SHP77 treated with DMSO at 0.1 percent for 48 hours (cell line): ENCODE data around the gene HTRA1.

ENCODE experiments used
- DNase-seq: peaks from one replicate; lab custom pipeline; 2025; lab: John Stamatoyannopoulos, UW

Gene HTRA1

GRCh38 chr10:122495406-122496340 is 34.3 kb downstream of the HTRA1 start:
- no peak for DNase-seq

- no peak for DNase-seq
Measured at GRCh38 chr10:122497241-122497640, 35.9 kb downstream of the HTRA1 start.

GRCh38 chr10:122498521-122498920 is 37.2 kb downstream of the HTRA1 start:
- DNase-seq: no peak

GRCh38 chr10:122499012-122499411 is 37.7 kb downstream of the HTRA1 start:
- no peak for DNase-seq

- no peak for DNase-seq
Measured at GRCh38 chr10:122499491-122499941, 38.2 kb downstream of the HTRA1 start.

- DNase-seq: no peak
Measured at GRCh38 chr10:122500194-122500593, 38.8 kb downstream of the HTRA1 start.

- DNase-seq: no peak
Measured at GRCh38 chr10:122500726-122501125, 39.4 kb downstream of the HTRA1 start.

- DNase-seq: no peak
Measured at GRCh38 chr10:122503012-122503411, 41.7 kb downstream of the HTRA1 start.

GRCh38 chr10:122503886-122504609 is 42.7 kb downstream of the HTRA1 start:
- DNase-seq: no peak

- DNase-seq: peak; percentile 90
Measured at GRCh38 chr10:122504610-122504950, 43.2 kb downstream of the HTRA1 start.

GRCh38 chr10:122505011-122505410 is 43.7 kb downstream of the HTRA1 start:
- DNase-seq: no peak

- DNase-seq: no peak
Measured at GRCh38 chr10:122505885-122506645, 44.7 kb downstream of the HTRA1 start.

- no peak for DNase-seq
Measured at GRCh38 chr10:122507616-122508015, 46.3 kb downstream of the HTRA1 start.

- no peak for DNase-seq
Measured at GRCh38 chr10:122508021-122508420, 46.7 kb downstream of the HTRA1 start.

- no peak for DNase-seq
Measured at GRCh38 chr10:122509323-122509722, 48.0 kb downstream of the HTRA1 start.

- DNase-seq: no peak
Measured at GRCh38 chr10:122510326-122510725, 49.0 kb downstream of the HTRA1 start.

- no peak for DNase-seq
Measured at GRCh38 chr10:122510736-122511135, 49.4 kb downstream of the HTRA1 start.

- DNase-seq: no peak
Measured at GRCh38 chr10:122513053-122513452, 51.7 kb downstream of the HTRA1 start.

- DNase-seq: no peak
Measured at GRCh38 chr10:122514045-122514840, 52.9 kb downstream of the HTRA1 start.

GRCh38 chr10:122515022-122515424 is 53.7 kb downstream of the HTRA1 start:
- no peak for DNase-seq

GRCh38 chr10:122515588-122516231 is 54.4 kb downstream of the HTRA1 start:
- DNase-seq: no peak
